ENCODE measurements around the gene APH1A.

- TF ChIP-seq CTCF (IDR thresholded peaks at IDR 0.05): no peak
- no peak for TF ChIP-seq POLR2AphosphoS5 (IDR thresholded peaks at IDR 0.05)
These were observed 42.9 kb upstream of the APH1A start for GRCh38 chr1:150311762-150312161.
